Measurements from ENCODE around the gene CLNK.

DNA sequence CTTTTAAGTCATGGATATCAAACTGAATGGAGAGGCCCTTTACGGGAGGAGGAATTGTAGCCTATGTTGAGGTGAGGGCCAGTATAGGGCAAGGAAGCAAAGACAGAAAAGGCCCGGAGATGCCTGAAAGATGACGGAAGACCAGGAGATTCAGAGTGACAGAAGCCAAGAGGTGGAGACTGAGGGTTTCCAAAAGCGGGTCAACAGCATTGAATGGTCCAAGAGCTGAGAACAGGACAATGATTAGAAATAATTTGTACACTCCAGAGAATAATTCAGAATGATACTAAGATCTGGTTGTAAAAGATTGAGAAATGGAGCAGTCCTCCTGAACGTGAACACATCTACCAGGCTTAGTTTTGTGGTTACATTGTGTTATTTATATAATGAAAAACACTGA is 181.9 kb downstream of the CLNK start:
- TF ChIP-seq EZH2 (IDR thresholded peaks at IDR 0.05), result no peak
- TF ChIP-seq, protein P1, sequence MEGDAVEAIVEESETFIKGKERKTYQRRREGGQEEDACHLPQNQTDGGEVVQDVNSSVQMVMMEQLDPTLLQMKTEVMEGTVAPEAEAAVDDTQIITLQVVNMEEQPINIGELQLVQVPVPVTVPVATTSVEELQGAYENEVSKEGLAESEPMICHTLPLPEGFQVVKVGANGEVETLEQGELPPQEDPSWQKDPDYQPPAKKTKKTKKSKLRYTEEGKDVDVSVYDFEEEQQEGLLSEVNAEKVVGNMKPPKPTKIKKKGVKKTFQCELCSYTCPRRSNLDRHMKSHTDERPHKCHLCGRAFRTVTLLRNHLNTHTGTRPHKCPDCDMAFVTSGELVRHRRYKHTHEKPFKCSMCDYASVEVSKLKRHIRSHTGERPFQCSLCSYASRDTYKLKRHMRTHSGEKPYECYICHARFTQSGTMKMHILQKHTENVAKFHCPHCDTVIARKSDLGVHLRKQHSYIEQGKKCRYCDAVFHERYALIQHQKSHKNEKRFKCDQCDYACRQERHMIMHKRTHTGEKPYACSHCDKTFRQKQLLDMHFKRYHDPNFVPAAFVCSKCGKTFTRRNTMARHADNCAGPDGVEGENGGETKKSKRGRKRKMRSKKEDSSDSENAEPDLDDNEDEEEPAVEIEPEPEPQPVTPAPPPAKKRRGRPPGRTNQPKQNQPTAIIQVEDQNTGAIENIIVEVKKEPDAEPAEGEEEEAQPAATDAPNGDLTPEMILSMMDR (IDR thresholded peaks at IDR 0.05 in 2 of 3, conservative IDR thresholded peaks at IDR 0.05 in 1 of 3; ENCODE audit: borderline replicate concordance in 1 of 3, insufficient read depth in 1 of 3, low read depth in 2 of 3, low read length in 2 of 3), result no peak
- no peak for TF ChIP-seq CBX3 (IDR thresholded peaks at IDR 0.05; ENCODE audit: low read depth)
- no peak for TF ChIP-seq POLR2AphosphoS5 (IDR thresholded peaks at IDR 0.05; ENCODE audit: low read depth, low read length)
- no peak for TF ChIP-seq POLR2A (IDR thresholded peaks at IDR 0.05; ENCODE audit: borderline replicate concordance, extremely low read depth, insufficient read depth, insufficient read length)
- no peak for TF ChIP-seq ZFX (IDR thresholded peaks at IDR 0.05)

All from HCT116 (cell line).